ENCODE results near the gene FCRLB.
"Not testable (repeated sequence)": the region's sequence is repeated elsewhere in the genome, so short reads cannot be mapped to it uniquely, and the experiment has no call there.

- TF ChIP-seq FOXA1 (IDR thresholded peaks at IDR 0.05); YY1 (IDR thresholded peaks at IDR 0.05); CTCF (IDR thresholded peaks at IDR 0.05; ENCODE audit: low read depth, low read length, missing input control); MAX (IDR thresholded peaks at IDR 0.05); GABPA (IDR thresholded peaks at IDR 0.05 in 1 of 2, conservative IDR thresholded peaks at IDR 0.05 in 1 of 2); HNF4G (IDR thresholded peaks at IDR 0.05); EGR1 (IDR thresholded peaks at IDR 0.05; ENCODE audit: low read depth in 2 of 2); ATF3 (IDR thresholded peaks at IDR 0.05); ZBTB33 (IDR thresholded peaks at IDR 0.05); TAF1 (conservative IDR thresholded peaks at IDR 0.05); SP1 (IDR thresholded peaks at IDR 0.05); RAD21 (IDR thresholded peaks at IDR 0.05); HNF4A (conservative IDR thresholded peaks at IDR 0.05): not testable (repeated sequence)
Measured at GRCh38 chr1:161674908-161675307, 46.4 kb upstream of the FCRLB start.
